ENCODE results near the gene MKRN3. TPM values are rescaled to one million over a fixed set of nuclear protein-coding genes. Genes with fewer than 3 reads are reported as not detected.

Gene MKRN3
- total and polyA plus RNA-seq, 2 of the 8 experiments (the other 6 are each of a cell fraction or from before 2014, with no cell fraction given), result not detected

- H3K4me2 ChIP-seq (ENCODE audit: insufficient read depth in 1 of 2, low read depth in 2 of 2, low read length in 2 of 2), result no peak overlapping the region
- H3K14ac ChIP-seq (ENCODE audit: insufficient read length), result no peak overlapping the region
- no peak overlapping the region for H3K4me3 ChIP-seq (ENCODE audit: extremely low read depth in 1 of 4, insufficient read depth in 2 of 4, low read depth in 3 of 4, low read length in 4 of 4)
- no peak overlapping the region for H2BK120ac ChIP-seq (replicated peaks; ENCODE audit: low read depth, low read length)
- peaks cover 34 to 44% of the 10 kb centered on the region in 2 experiments for H3K9me3 ChIP-seq (ENCODE audit: insufficient read depth in 2 of 2, low read depth in 1 of 2, low read length in 1 of 2)
- no peaks in the 10 kb centered on the region for H3K23me2 ChIP-seq (ENCODE audit: low read depth, low read length)
- ChIA-PET POLR2A (ENCODE audit: partially characterized antibody) (no interaction called here), CTCF (ENCODE audit: partially characterized antibody) (interaction anchor here (0.6 kb wide), 1 partner anchor 788 kb away, joined by 4 read pairs; no protein-coding TSS in a partner anchor)
- H4K20me1 ChIP-seq (replicated peaks in 1 of 2; ENCODE audit: control insufficient read depth in 1 of 2, insufficient read depth in 2 of 2, low read length in 2 of 2), result no peaks in the 10 kb centered on the region
- H3K79me2 ChIP-seq (ENCODE audit: control insufficient read depth in 1 of 2, insufficient read depth in 2 of 2, low read length in 2 of 2), result no peaks in the 10 kb centered on the region
- no peak overlapping the region for H3K9ac ChIP-seq (replicated peaks in 1 of 4; ENCODE audit: extremely low read depth in 1 of 4, low read depth in 3 of 4, low read length in 3 of 4)
- no peaks in the 10 kb centered on the region for H3K4me1 ChIP-seq (replicated peaks in 1 of 4; ENCODE audit: control insufficient read depth in 3 of 4, insufficient read depth in 4 of 4, low read length in 3 of 4)
- H3K56ac ChIP-seq (replicated peaks; ENCODE audit: insufficient read length, low read depth, low read length), result peak overlapping the region; percentile 25
- no peak overlapping the region for H2BK5ac ChIP-seq (ENCODE audit: low read depth, low read length)
- H4K91ac ChIP-seq (replicated peaks; ENCODE audit: insufficient read length, low read length), result no peak overlapping the region
- H3K27ac ChIP-seq (ENCODE audit: low read depth, low read length), result no peak overlapping the region
- no peaks in the 10 kb centered on the region for H3K27me3 ChIP-seq (replicated peaks in 1 of 4; ENCODE audit: control insufficient read depth in 3 of 4, extremely low read depth in 1 of 4, insufficient read depth in 3 of 4, low read length in 3 of 4)
- H2BK12ac ChIP-seq (ENCODE audit: low read depth, low read length), result no peak overlapping the region
- no peak for FAIRE-seq
- H2BK15ac ChIP-seq (ENCODE audit: low read length), result no peak overlapping the region
- no peak overlapping the region for H2BK20ac ChIP-seq (ENCODE audit: low read length)
- H3K18ac ChIP-seq (ENCODE audit: extremely low read depth, low read length), result no peak overlapping the region
- H2AK5ac ChIP-seq (ENCODE audit: low read depth, low read length), result no peak overlapping the region
- H3K23ac ChIP-seq (ENCODE audit: insufficient read length), result no peak overlapping the region
- H3K4ac ChIP-seq (replicated peaks; ENCODE audit: insufficient read length, low read depth, low read length), result no peak overlapping the region
- H3K36me3 ChIP-seq (ENCODE audit: control insufficient read depth in 2 of 4, insufficient read depth in 4 of 4, low read length in 3 of 4), result no peaks in the 10 kb centered on the region
- H2AFZ ChIP-seq (ENCODE audit: low read length), result no peak overlapping the region
- no peak overlapping the region for H4K8ac ChIP-seq (ENCODE audit: extremely low read depth, insufficient read depth, low read length)
- H4K5ac ChIP-seq (ENCODE audit: insufficient read length, low read depth, low read length), result no peak overlapping the region
- WGBS, 2 experiments (ENCODE audit: extremely low coverage in 1 of 2, insufficient coverage in 1 of 2, insufficient read length in 1 of 2, insufficient replicate concordance in 2 of 2, low coverage in 1 of 2, low lambda C conversion rate in 2 of 2, missing lambda C conversion rate in 1 of 2), result 69% methylated on average over 5 of the region's 5 CpGs; no CpG with 5 or more reads in 1 of the 2 experiments
- H3K79me1 ChIP-seq (ENCODE audit: low read depth, low read length), result no peaks in the 10 kb centered on the region
- no peak for DNase-seq (ENCODE audit: low read depth in 1 of 2, low spot score in 2 of 2)
- no peak for TF ChIP-seq CBX5 (IDR thresholded peaks at IDR 0.05; ENCODE audit: low read depth, low read length)
- no peak for TF ChIP-seq TAF7 (optimal IDR thresholded peaks at IDR 0.05; ENCODE audit: borderline replicate concordance, low read depth, low read length)
- no peak for TF ChIP-seq PHF8 (conservative IDR thresholded peaks at IDR 0.05; ENCODE audit: low read depth, low read length)
- TF ChIP-seq CTCF (IDR thresholded peaks at IDR 0.05; ENCODE audit: control extremely low read depth in 1 of 3, insufficient read depth in 1 of 3, low read depth in 1 of 3, low read length in 3 of 3), result no peak
- no peak for TF ChIP-seq BRCA1 (IDR thresholded peaks at IDR 0.05; ENCODE audit: low read depth, low read length)
These were observed 3.9 kb downstream of the MKRN3 start for GRCh38 chr15:23569151-23569925.

Measured in H1 (cell line).